SIG-M5 (cell line): Measurements from ENCODE around the gene UCN.
"Not testable (repeated sequence)": the region's sequence is repeated elsewhere in the genome, so short reads cannot be mapped to it uniquely, and the experiment has no call there.

Experiments
- DNase-seq: peaks from one replicate; lab custom pipeline; 2025; lab: John Stamatoyannopoulos, UW

Gene UCN

DNA sequence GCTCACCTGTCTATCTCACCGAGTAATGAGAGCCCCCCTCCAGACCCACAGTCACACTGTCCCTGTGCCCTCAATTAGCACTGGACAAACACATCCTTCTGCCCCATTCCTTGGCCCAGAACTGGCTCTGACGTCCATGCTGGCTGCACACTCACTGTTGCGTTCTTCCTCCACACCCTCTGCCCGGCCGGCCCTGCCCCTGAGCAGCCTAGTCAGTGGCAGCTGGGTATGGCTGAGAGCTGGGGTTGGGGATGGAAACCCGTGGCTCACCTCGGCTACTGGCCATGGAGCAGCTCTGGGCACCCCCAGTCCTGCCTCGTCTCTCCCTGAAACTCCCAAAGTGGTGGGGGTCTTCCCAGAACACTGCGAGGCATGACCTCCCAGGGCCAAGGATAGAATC is 6.5 kb upstream of the UCN start:
- DNase-seq = no peak

- no peak for DNase-seq
These were observed 5.8 kb upstream of the UCN start for GRCh38 chr2:27313882-27314645.

DNA sequence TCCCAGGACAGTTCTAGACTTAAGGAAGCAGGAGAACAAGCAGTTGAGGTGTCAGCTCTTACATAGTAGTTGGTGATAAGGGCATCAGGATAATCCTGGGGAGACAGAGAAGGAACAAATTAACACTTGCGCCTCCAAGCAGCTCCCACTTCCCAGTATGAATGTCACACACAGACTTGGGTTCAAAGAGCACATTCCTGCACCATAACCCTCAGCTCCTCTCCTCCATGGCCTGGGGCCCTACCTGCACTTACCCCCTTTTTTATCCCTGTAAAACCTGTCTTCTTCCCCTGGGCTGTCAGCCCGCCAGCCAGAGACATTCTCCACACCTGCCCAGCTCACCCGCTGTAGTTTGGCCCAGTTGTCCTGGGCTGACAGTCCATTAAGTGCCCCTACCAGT is 3.9 kb upstream of the UCN start:
- no peak for DNase-seq

- no peak for DNase-seq
These were observed 1.4 kb upstream of the UCN start for GRCh38 chr2:27309651-27310050.

DNA sequence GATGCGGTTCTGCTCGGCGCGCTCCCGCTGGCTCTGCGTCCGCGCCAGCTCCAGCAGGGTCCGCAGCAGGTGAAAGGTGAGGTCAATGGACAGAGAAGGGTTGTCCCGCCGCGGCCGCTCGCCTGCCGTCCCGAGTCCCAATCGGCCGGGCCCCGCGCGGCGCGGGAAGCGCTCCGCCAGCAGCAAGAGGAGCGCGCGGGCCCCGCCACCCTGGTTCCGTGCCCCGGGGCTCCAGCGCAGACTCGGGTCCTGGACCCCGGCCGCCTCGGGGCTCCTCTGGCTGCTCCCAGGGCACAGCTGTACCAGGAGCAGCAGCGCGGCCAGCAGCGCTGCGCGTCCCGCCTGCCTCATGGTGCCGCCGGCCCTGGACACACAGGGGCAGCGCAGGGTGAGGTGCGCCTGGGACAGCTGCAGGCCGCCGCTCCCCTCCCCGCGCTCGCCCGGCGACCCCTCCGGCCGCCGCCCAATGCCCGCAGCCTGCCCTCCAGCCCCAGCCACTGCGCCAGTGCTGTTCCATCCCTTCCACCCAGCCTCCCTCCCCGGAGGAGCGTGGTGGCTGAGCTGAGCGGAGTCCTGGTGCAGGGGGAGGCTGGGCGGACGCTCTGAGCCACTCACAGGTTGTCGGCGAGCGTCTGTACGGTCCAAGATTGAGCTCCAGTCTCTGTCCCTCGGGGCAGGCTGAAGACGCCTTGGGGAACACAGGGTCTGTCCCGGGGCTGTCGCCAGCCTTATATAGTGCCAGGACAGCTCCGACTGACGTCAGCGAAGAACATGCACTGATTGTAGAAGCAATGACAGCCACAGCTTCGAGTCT is 493 bp downstream of the UCN start:
- DNase-seq = no peak

GRCh38 chr2:27307287-27307544 is 1.0 kb downstream of the UCN start:
- DNase-seq = no peak

DNA sequence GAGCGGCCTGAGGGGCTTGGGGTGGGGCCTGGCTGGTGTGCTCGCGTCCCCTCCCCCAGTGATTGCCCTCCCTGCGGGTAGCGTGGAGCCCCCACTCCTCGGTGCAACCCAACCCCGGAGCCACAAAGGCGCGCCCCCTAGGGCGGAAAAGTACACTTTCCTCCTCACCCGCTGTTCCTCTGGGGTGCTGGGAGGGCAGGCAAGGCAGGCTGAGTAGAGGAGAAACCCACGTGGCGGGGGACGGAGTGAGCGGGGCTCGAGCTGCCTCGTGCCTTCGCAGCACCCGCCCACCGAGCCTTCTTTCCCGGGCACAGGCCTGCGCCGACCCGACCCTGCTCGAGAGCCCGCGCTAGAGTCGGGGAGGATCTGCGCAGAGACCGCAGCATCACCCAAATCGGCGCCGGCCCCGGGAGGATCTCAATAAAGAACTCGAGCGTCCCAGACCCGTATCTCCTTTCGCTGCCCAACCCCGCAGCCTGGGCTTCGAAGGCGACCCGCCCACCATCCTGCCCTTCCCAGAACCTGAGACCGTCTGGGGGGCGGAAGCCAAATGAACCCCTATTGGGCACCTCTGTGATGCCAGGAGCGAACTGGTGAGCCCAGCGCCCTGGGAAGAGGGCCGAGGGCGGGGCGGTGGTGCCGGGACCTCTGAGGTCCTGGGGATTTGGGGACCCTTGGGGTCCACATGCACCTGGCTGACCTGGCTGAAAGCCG is 1.5 kb downstream of the UCN start:
- no peak for DNase-seq

DNA sequence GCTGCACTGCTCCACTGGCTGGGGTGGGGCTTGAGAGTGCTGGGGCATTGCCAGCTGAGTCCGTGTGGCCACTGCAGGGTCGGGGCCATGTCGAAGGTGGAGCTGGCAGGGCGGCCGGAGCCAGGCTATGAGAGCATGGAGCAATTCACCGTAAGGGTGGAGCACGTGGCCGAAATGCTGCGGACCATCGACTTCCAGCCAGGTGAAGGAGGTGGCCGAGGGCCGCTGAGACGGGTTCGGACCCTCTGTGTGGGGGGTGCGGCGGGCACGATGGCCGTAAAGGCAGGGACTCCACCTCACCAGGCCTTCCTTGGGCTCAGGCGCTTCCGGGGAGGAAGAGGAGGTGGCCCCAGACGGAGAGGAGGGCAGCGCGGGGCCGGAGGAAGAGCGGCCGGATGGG is 2.1 kb downstream of the UCN start:
- DNase-seq = no peak

DNA sequence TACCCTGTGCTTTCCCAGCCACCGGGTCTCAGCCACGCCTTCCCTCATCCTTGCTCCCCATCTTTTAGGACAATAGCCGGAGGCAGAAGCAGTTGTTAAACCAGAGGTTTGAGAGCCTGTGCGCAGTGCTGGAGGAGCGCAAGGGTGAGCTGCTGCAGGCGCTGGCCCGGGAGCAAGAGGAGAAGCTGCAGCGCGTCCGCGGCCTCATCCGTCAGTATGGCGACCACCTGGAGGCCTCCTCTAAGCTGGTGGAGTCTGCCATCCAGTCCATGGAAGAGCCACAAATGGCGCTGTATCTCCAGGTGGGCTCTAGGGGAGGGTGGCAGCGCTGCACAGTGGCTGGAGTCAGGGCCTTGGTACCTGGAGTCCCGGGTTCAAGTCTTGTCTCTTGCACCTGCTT is 2.7 kb downstream of the UCN start:
- no peak for DNase-seq

- no peak for DNase-seq
These were observed 3.6 kb downstream of the UCN start for GRCh38 chr2:27304488-27305240.

- peak; percentile 40 for DNase-seq
These were observed 4.9 kb downstream of the UCN start for GRCh38 chr2:27303093-27304025.

DNA sequence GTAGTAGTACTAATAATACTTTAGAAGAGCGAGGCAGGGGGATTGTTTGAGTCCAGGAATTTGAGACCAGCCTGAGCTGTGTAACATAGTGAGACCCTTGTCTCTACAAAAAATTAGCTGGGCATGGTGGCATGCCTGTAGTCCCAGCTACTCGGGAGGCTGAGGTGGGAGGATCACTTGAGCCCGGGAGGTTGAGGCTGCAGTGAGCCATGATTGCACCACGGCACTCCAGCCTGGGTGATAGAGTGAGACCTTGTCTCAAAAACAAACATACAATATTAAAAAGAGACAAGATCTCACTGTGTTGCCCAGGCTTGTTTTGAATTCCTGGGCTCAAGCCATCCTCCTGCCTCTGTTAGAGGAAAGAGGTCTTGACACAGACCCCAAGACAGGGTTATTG is 7.6 kb downstream of the UCN start:
- not testable (repeated sequence) for DNase-seq

- no peak for DNase-seq
These were observed 9.7 kb downstream of the UCN start for GRCh38 chr2:27298391-27299080.

DNA sequence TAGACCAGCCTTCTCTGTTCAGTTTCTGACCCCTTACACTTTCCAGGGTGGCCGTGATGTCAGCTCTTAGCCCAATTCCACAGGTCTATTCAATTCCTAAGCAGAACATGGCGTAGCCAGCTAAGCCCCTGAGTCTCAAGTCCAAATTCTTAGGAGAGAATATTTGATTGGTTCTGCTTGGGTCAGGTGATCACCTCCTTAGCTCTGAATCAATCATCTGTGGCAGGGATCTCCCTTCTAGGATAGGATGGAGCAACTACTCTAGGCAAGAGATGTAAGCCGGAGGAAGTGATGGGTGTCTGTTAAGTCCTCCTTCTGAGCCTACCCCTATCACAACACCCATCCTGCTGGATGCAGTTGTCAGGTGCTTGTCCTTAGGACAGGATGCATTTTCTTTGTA is 11.1 kb downstream of the UCN start:
- DNase-seq = no peak

- DNase-seq = no peak
These were observed 11.8 kb downstream of the UCN start for GRCh38 chr2:27296481-27296880.

GRCh38 chr2:27294928-27295327 is 13.3 kb downstream of the UCN start:
- DNase-seq = no peak

DNA sequence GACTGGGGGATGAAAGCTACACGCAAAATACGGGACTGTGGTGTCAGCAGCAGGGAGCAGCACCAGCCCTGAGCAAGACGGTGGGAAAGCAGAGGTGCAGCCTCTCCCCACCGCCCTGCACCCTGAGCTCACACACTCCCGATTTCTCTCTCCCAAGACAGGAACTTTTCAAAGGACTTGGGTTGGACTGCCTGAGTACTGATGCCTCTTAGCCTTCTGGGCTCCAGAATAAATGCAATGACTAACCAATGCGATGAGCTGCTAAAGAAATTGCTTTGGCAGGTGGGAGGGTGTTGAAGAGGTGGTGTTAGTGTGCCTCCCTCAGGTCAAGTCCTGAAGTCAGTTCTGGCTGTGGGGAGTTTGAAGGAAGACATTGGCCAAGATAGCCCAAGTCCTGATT is 16.4 kb downstream of the UCN start:
- DNase-seq = no peak

DNA sequence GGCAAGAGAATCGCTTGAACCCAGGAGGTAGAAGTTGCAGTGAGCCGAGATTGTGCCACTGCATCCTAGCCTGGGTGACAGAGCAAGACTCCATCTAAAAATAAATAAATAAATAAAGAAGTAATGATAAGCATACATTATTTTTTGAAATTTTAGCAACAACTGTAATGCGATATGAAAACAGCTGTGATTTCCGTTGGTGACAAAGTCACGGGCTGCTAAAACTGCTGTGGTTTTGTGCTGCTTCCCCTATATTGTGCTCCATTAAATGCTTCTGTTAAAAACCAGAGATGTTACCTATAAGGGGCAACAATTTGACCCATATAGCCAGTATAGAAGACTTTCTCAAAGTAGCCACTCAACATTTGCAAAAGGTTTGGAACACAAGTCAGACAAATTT is 17.7 kb downstream of the UCN start:
- DNase-seq = no peak

- DNase-seq = no peak
These were observed 19.6 kb downstream of the UCN start for GRCh38 chr2:27288610-27289009.

- no peak for DNase-seq
These were observed 22.8 kb downstream of the UCN start for GRCh38 chr2:27285481-27285880.

DNA sequence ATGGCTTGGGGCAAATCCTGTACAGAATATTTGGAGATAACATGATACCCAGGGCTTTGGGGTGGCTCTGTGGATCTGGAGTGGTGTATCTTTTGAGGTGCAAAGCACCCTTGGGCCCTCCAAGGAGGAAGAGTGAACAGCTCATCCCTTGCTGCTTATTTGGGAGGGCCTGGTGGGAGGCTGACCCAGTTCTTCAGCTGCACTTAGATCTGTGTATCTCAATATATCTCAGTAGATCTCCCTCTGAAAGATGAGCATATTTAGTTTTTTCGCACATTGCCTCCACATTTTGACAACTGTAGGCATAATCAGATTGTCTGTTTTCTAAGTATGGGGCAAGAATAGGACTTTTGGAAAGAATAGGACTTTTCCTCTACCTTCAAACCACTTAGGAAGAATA is 23.2 kb downstream of the UCN start:
- DNase-seq = no peak
